GM13977 (cell line): Measurements from ENCODE around the gene INO80E.
"Not testable (repeated sequence)": the region's sequence is repeated elsewhere in the genome, so short reads cannot be mapped to it uniquely, and the experiment has no call there.

Experiments used
- DNase-seq: peaks from one replicate; pipeline ENCODE4 v3.0.0; 2012; ENCODE audit warnings: low spot score
- CTCF ChIP-seq: IDR thresholded peaks from 2 replicates; pipeline ENCODE4 v1.5.1; 2012; ENCODE audit warnings: mild to moderate bottlenecking, control low read depth; ENCODE audit not compliant: insufficient read depth; ENCODE audit errors: extremely low read depth, missing control alignments
- in situ Hi-C: fragments of 300-500 bp; cut with MboI; formaldehyde crosslinking; loops from one replicate; pipeline ENCODE4 v1.12.0; 2022; ENCODE audit warnings: low sequenced_read_pairs, low pct_unique_long_range_greater_than_20kb, mixed read lengths, inconsistent platforms; ENCODE audit not compliant: unreplicated experiment

Gene INO80E, protein sequence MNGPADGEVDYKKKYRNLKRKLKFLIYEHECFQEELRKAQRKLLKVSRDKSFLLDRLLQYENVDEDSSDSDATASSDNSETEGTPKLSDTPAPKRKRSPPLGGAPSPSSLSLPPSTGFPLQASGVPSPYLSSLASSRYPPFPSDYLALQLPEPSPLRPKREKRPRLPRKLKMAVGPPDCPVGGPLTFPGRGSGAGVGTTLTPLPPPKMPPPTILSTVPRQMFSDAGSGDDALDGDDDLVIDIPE

GRCh38 chr16:29995911-29996765 lies at the start of gene INO80E:
Gene INO80E (plus strand): TSS chr16:29996241. CDS start chr16:29996311, 70 bp downstream.
- TF ChIP-seq CTCF = no peak
- in situ Hi-C loops = no loop called here
- DNase-seq = peak; percentile 100

DNA sequence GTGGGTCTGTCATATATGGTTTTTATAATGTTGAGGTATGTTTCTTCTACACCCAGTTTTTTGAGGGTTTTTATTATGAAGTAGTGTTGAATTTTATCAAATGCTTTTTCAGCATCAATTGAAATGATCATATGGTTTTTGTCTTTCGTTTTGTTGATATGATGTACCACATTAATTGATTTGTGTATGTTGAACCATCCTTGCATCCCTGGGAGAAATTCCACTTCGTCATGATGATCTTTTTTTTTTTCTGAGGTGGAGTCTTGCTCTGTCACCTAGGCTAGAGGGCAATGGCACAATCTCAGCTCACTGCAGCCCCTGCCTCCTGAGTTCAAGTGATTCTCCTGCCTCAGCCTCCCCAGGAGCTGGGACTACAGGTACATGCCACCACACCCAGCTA lies 48.1 kb upstream of the INO80E start:
- in situ Hi-C loops = loop anchor here (10.0 kb wide), 1 partner anchor 63 kb away; no protein-coding TSS in a partner anchor
- DNase-seq = no peak
- TF ChIP-seq CTCF = no peak

GRCh38 chr16:29950806-29951461 lies 45.1 kb upstream of the INO80E start:
- in situ Hi-C loops = no loop called here
- no peak for TF ChIP-seq CTCF
- no peak for DNase-seq

DNA sequence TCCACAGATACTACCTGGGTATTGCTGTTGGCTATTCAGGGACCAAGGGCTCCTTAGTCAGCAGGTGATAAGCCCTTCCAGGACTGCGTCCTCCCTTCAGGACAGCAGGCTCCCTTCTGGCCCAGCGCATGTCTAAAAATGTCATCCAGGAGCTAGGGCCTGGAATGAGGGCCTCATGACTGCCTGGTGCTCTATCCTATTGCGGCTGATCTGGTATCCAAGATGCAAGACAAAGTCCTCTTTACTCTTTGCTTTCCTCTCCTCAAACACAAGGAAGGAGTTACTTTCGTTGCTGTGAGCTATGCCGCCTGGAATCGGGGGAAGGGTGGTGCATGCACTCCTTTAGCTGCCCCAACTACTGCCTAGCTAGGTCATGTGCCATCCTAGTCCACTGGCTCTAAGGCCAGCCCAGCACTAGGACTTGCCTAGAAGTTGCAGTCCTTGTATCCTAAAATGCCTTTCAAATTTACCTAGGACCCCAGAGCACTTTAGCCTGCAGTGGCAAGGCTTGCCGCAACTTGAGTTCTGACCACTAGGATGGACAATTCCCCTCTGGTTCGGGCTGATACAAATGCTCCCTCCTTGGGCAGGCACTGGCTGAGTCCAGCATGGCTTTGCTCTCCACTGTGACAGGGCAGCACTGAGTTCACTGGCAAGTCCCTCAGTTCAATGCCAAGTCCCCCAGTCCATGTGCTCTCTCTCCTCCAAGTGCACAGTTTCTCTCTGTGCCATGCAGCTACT lies 44.2 kb upstream of the INO80E start:
- in situ Hi-C loops = no loop called here
- TF ChIP-seq CTCF = no peak
- no peak for DNase-seq

DNA sequence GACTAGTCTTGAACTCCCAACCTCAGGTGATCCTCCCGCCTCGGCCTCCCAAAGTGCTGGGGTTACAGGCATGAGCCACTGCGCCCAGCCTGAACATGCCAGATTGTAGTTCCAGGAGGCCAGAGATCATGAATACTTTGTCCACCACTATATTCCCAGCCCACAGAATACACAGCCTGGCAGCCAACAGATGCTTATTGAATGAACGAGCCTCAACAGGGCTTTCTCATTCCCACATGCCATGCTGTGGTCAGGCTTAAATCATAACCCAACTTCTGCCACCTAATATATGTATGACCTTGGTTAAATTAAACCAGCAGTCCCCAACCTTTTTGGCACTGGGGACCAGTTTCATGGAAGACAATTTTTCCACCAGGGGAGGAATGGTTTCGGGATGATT lies 37.3 kb upstream of the INO80E start:
- in situ Hi-C loops = no loop called here
- no peak for DNase-seq
- no peak for TF ChIP-seq CTCF

DNA sequence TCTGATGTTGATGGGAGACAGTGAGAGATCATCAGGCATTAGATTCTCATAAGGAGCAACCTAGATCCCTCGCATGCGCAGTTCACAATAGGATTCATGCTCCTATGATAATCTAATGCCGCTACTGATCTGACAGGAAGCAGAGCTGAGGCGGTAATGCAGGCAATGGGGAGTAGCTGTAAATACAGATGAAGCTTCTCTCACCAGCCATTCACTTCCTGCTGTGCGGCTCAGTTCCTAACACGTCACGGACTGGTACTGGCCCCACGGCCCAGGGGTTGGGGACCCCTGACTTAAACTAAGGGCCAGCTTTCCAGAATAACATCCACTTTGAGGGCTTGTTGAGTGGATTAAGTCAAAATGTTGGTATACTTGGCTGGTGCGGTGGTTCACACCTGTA lies 36.7 kb upstream of the INO80E start:
- no peak for TF ChIP-seq CTCF
- DNase-seq = no peak

GRCh38 chr16:29959821-29960220 lies 36.2 kb upstream of the INO80E start:
- DNase-seq, in situ Hi-C loops: not testable (repeated sequence)

More for the DNA sequence above, 36.7 kb upstream of the INO80E start:
- in situ Hi-C loops = no loop called here
